ENCODE results near the gene CCDC93.

The CCDC93 gene

GRCh38 chr2:118013724-118014491, at the start of gene CCDC93:
Gene CCDC93 (minus strand): TSS chr2:118014070. CDS start chr2:118013995, 75 bp downstream.
- DNase-seq: peak; percentile 92

- no peak for DNase-seq
Observed at GRCh38 chr2:118062669-118063068, 48.8 kb upstream of the CCDC93 start.

DNA sequence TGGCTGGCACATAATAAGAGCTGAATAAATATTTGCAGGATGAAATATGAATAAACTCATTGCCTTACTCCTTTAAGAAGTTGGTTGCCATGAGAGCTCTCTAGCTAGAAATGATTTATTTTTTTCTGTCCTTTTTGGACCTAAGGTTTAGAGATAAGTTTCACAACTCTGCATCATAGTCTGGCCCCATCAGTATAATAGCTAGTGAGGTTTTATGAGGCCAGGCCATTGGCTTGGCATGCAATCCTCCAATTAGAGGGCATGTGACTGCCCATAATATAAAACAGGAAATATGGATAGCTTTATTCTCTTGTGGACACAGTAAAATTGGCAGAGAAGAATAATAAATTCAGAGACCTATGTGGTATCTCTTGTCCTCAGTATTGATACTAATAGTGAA, 48.2 kb upstream of the CCDC93 start:
- DNase-seq: no peak

GRCh38 chr2:118061135-118061955, 47.5 kb upstream of the CCDC93 start:
- no peak for DNase-seq

- DNase-seq: no peak
Observed at GRCh38 chr2:118059919-118060478, 46.1 kb upstream of the CCDC93 start.

DNA sequence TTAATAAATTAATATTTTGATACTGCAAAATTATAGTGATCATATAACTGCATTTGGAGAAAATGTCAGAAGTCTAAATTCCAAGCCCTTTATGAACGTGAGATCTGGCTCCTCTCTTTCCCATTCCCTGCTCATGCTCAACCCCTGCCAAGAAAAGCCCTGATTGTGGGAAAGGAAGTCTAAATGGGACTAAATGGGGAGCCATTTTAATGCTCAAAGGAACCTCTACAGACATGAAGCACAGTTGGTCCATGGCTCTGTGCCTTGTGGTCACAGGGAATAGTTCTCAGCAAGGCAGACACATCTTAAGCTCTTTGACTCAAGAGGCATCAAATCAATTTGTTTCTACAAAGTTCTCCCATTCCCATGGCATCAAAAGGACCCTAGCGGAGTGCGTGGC, 45.1 kb upstream of the CCDC93 start:
- DNase-seq: no peak

DNA sequence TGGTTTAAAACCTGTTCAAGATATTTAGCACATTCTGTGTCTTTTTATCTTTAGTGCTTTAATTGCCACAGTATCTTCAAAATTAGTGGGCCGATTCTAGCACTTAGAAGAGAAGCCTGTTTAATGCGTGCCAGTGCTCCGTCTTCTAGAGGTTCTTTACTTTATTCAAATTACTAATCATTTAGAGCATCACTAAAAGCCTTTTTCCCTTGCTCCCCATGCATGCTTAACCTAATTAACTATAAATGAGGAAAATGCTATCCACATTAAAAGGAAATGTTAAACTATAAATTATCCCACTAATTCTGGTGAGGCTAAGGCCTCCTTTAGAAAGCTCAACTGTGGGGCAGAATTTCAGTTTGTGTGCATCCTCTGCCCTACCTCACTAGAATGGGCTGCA, 42.9 kb upstream of the CCDC93 start:
- DNase-seq: no peak

GRCh38 chr2:118056165-118056534, 42.3 kb upstream of the CCDC93 start:
- no peak for DNase-seq

GRCh38 chr2:118055512-118056164, 41.8 kb upstream of the CCDC93 start:
- DNase-seq: no peak

DNA sequence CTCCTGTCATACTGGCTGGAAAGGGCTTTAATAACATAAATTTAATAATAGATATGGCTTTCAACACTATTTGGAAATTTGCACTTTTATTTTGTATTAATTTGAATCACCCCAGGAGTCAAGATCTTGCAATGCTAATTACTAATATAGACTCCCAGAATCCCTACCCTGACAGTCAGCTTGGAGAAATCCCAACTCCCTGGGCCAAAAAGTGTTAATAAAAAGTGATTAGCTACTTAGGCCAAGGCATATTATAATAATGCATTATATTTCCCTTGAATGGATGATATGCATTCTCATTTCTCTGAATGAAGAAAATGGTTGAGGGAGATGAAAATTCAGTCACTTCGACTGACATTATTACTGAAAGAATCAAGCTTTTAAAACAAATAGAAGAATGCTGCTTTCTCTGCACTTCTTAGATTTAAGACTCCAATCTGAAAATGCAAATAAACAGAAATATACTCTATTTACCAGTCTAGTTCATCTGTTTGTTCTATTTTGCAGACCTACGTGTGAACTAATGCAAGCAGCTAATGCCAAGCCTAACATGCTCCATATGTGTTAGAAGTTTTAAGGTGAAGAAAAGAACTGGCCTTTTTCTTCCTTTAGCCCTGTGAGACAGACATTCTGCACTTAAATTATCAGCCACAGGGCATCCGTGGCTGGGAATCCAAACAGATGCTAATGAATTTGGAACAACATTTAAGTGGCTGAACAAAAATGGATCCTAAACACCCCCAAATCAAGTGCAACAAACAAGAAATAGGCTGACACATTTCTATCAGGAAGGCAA, 40.5 kb upstream of the CCDC93 start:
- no peak for DNase-seq

- no peak for DNase-seq
Observed at GRCh38 chr2:118053681-118054080, 39.8 kb upstream of the CCDC93 start.

- DNase-seq: no peak
Observed at GRCh38 chr2:118052474-118052873, 38.6 kb upstream of the CCDC93 start.

- no peak for DNase-seq
Observed at GRCh38 chr2:118051826-118052358, 38.0 kb upstream of the CCDC93 start.

- no peak for DNase-seq
Observed at GRCh38 chr2:118050974-118051373, 37.1 kb upstream of the CCDC93 start.

DNA sequence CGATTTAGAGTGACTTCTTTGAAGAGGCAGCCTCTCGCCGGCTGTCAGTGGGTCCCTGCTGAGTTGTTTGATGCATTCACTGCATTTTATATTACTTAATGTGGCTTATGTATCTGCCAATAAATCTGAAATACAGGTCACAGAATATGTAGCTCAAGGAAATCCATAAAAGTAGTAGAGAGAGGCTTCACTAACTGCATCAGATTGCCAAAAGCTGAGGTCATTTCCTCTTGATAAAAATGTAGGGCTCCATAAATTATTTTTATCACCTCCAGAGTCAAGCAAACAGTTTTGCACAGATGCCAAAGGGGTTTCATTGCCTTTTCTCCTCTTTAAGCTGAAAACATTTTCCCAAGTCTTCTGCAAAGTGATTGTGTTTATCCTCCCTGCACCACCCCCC, 36.5 kb upstream of the CCDC93 start:
- no peak for DNase-seq

DNA sequence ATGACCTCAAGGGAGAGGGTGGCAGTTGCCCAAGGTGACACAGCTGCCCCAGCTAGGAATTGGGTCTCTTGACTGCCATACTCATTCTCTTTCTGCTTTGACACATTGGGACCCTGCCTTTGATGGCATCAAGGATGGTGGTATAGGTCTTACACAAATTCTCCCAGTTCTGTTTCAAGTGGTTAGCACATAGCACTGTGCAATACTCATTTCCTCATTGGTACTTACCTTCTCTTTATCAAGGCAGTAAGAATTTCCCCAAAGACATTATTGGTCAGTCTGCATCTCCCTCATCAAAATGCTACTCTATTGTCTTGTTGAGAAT, 35.9 kb upstream of the CCDC93 start:
- no peak for DNase-seq

- DNase-seq: no peak
Observed at GRCh38 chr2:118049140-118049815, 35.4 kb upstream of the CCDC93 start.

DNA sequence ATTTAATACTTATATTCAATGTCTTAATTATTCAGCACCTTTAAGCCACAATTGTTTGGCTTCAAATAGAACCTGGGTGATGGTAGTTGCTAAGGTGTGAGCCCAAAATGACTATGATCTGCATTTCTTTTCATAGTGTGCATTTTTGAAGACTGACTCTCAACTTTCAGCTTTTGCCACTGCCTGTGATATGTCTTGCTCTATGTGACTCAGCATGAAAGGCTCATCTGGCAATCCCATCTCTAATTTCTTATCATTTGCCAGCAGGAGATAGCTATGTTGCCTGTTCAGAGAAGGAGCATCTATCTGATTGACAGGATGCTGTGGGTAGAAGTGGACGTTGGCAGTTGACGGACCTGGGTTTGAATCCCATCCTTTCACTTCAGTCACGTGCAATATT, 34.5 kb upstream of the CCDC93 start:
- no peak for DNase-seq

DNA sequence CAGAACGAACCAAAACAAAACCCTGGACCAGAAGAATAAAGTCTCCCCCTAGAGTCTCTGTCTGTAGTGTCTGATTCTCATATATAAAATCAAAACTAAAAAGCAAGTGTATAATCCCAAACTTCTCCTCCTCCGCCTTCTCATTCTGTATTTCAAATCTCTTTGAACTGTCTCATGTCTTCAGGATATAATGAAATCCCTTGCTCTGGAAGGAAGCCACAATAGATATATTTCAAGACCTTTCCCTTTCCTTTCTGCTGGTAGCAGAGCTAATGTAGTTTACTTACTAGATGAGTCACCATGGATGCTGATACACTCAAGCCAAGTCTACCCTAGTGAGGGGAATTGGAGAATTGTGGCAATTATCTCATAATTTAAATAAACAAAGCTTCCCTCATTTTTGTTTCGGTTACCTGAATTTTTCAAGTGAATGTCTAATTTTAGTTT, 33.5 kb upstream of the CCDC93 start:
- DNase-seq: no peak

GRCh38 chr2:118046634-118047210, 32.9 kb upstream of the CCDC93 start:
- DNase-seq: no peak

DNA sequence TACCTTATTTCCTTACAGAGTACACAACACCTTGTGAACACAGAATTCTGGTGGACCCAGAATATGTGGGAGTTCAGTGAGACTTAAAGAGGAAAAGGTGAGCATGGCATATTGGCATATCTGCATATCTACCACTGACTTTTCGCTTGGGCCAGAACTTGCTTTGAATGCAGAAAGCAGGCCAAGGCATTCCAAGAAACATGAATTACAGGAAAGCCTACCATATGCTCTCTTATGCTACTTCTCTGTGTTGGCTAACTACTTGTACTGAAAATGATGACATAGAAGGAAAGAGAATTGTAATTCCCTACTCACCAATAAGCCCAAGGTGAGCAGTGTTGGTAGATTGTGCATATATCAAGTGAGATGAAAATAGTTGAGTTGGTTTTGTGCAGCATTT, 31.4 kb upstream of the CCDC93 start:
- no peak for DNase-seq

Measured in right forelimb (tissue), 1 donor.